C4-2B (cell line): Measurements from ENCODE around the gene EPB41.

Experiments used
- H3K27ac ChIP-seq: fragments of 450-650 bp; 2 replicates; pipeline ENCODE4 v1.5.1; 2017
- CTCF ChIP-seq: fragments of 450-650 bp; conservative IDR thresholded peaks from 2 replicates; pipeline ENCODE4 v1.5.1; 2017; ENCODE audit warnings: mild to moderate bottlenecking
- ZFX ChIP-seq: fragments of 450-650 bp; IDR thresholded peaks from 2 replicates; pipeline ENCODE4 v1.6.1; 2017

Gene EPB41

GRCh38 chr1:28887419-28887834 lies 26.9 kb upstream of the EPB41 start:
- TF ChIP-seq CTCF (no peak), ZFX (peak; percentile 29; the same call in 1 of the 2 replicates)
- peak overlapping the region; percentile 74 for H3K27ac ChIP-seq

- no peak for TF ChIP-seq CTCF
- no peak for TF ChIP-seq ZFX
- H3K27ac ChIP-seq, result peak overlapping the region; percentile 74
Measured at GRCh38 chr1:28887835-28888682, 26.3 kb upstream of the EPB41 start.

GRCh38 chr1:28888915-28889314 lies 25.5 kb upstream of the EPB41 start:
- no peak overlapping the region for H3K27ac ChIP-seq
- TF ChIP-seq ZFX (no peak), CTCF (no peak)

GRCh38 chr1:28889357-28889756 lies 25.0 kb upstream of the EPB41 start:
- no peak for TF ChIP-seq ZFX
- H3K27ac ChIP-seq, result no peak overlapping the region

- no peak overlapping the region for H3K27ac ChIP-seq
- TF ChIP-seq CTCF (no peak), ZFX (no peak)
Measured at GRCh38 chr1:28890435-28890834, 23.9 kb upstream of the EPB41 start.

GRCh38 chr1:28890836-28891235 lies 23.5 kb upstream of the EPB41 start:
- no peak overlapping the region for H3K27ac ChIP-seq

GRCh38 chr1:28891256-28891655 lies 23.1 kb upstream of the EPB41 start:
- TF ChIP-seq CTCF, result no peak
- TF ChIP-seq ZFX, result no peak
- H3K27ac ChIP-seq, result no peak overlapping the region

More at GRCh38 chr1:28890836-28891235, 23.5 kb upstream of the EPB41 start:
- no peak for TF ChIP-seq ZFX
- no peak for TF ChIP-seq CTCF
